Measurements from ENCODE around the gene RBM47. TPM values are rescaled to one million over a fixed set of nuclear protein-coding genes. Genes with fewer than 3 reads are reported as not detected.
"Not testable (repeated sequence)": the region's sequence is repeated elsewhere in the genome, so short reads cannot be mapped to it uniquely, and the experiment has no call there.

RBM47 gene
- total and polyA plus RNA-seq, 3 donors from 2014 or later, result 17.8 to 95.1 (median 51.7) TPM

DNA sequence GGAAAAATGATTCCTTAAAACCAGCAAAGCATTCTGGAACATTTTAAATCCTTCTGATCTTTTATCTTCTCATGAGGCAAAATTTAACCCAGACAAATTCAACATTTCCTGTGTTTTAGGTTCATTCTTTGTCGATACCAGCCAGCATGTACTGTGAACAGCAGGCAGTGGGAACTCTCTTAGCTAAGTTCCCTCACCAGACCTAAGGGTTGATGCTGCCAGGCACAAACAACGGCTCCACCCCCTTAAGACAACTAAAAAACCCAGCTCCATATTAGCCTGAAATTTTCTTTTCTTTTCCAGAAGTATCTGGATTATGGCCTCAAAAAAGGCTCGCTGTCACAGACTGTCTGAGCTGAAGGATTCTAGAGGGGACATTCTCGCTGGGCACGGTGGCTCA, 2.4 kb upstream of the RBM47 start:
- Histone ChIP-seq H3K9me3 (no peaks in the 10 kb centered on the region), H3K27ac (no peak overlapping the region), H3K27me3 (no peaks in the 10 kb centered on the region), H3K4me1 (no peaks in the 10 kb centered on the region), H3K36me3 (ENCODE audit: low read depth, missing control alignments) (no peaks in the 10 kb centered on the region), H3K4me3 (no peak overlapping the region)
- WGBS, 2 donors, result 83 to 86% methylated on average over 5 of the region's 5 CpGs
- no peak for TF ChIP-seq POLR2A (IDR thresholded peaks at IDR 0.05)
- TF ChIP-seq, protein P1, sequence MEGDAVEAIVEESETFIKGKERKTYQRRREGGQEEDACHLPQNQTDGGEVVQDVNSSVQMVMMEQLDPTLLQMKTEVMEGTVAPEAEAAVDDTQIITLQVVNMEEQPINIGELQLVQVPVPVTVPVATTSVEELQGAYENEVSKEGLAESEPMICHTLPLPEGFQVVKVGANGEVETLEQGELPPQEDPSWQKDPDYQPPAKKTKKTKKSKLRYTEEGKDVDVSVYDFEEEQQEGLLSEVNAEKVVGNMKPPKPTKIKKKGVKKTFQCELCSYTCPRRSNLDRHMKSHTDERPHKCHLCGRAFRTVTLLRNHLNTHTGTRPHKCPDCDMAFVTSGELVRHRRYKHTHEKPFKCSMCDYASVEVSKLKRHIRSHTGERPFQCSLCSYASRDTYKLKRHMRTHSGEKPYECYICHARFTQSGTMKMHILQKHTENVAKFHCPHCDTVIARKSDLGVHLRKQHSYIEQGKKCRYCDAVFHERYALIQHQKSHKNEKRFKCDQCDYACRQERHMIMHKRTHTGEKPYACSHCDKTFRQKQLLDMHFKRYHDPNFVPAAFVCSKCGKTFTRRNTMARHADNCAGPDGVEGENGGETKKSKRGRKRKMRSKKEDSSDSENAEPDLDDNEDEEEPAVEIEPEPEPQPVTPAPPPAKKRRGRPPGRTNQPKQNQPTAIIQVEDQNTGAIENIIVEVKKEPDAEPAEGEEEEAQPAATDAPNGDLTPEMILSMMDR (IDR thresholded peaks at IDR 0.05), result no peak
- intact Hi-C loops (cut with DNase I; ENCODE audit: low total_unique reads), result no loop called here
- no peak for DNase-seq

DNA sequence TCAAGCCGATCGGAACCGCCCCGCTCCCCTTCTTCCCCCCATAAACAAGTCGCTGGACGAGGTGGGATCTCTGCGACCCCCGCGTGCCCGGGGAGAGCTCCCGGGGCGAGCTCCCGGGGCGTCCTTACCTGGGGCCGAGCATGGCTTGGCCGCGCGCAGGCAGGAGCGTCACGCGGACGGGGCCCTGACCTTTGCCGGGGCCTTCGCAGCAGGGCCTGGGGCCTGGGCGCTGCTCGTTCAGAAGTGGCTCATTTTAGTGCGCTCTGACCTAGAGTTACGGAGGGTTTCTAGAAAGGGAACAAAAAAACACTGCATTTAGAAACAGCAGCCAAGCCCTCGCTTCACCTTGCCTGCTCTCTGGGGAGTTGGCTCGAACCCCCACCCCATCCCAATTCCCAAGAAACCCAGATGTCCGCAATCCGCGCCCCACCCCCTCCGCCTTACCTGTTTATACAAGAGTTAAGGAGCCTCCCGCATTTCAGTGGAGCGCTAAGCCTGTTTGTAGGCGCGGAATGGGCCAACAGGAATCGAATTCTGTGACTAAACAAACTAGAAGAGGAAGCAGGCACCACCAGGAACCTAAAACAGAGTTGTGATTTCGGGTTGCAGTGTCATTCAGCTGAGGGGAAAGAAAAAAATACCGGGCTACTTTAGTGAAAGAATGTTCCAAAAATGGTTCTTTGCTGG, 814 bp upstream of the RBM47 start:
- intact Hi-C loops (cut with DNase I; ENCODE audit: low total_unique reads), result no loop called here
- Histone ChIP-seq H3K27ac (peak overlapping the region; percentile 84 to 89), H3K4me3 (peak overlapping the region; percentile 62 to 76), H3K9me3 (no peaks in the 10 kb centered on the region), H3K4me1 (peaks cover 5% of the 10 kb centered on the region), H3K36me3 (ENCODE audit: low read depth, missing control alignments) (no peaks in the 10 kb centered on the region), H3K27me3 (no peaks in the 10 kb centered on the region)
- TF ChIP-seq, protein P1 (IDR thresholded peaks at IDR 0.05), result no peak
- no peak for TF ChIP-seq POLR2A (IDR thresholded peaks at IDR 0.05)
- 58% methylated on average over 32 to 41 of the region's 41 CpGs for WGBS, 2 donors
- DNase-seq, result peak; percentile 73

DNA sequence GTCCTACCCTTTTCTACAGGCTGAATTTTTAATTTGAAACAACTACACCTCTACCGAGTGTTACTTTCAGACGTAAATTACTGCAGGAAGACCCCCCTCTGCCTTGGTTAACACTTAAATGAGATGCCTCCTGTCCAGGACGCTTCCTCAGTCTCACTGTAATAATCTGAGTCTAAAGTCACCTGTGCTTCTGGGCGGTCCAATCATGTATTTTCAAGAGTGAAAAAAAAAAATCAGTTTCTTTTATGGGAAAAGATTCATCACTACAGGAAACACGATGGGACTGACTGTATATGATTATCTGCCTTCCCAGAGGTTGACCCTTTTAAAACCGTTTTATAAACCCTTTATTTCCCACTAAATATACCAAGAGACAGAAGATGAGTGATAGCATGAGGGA, 776 bp downstream of the RBM47 start:
- no peaks in the 10 kb centered on the region for H3K27me3 ChIP-seq
- H3K4me3 ChIP-seq, result peak overlapping the region; percentile 62 to 76
- intact Hi-C loops (cut with DNase I; ENCODE audit: low total_unique reads), result no loop called here
- H3K4me1 ChIP-seq, result peaks cover 11% of the 10 kb centered on the region
- H3K36me3 ChIP-seq (ENCODE audit: low read depth, missing control alignments), result no peaks in the 10 kb centered on the region
- no peak for DNase-seq
- no peaks in the 10 kb centered on the region for H3K9me3 ChIP-seq
- TF ChIP-seq POLR2A (IDR thresholded peaks at IDR 0.05), result no peak
- WGBS, 2 donors, result 24 to 25% methylated on average over 6 of the region's 6 CpGs
- peak overlapping the region; percentile 84 to 89 for H3K27ac ChIP-seq

DNA sequence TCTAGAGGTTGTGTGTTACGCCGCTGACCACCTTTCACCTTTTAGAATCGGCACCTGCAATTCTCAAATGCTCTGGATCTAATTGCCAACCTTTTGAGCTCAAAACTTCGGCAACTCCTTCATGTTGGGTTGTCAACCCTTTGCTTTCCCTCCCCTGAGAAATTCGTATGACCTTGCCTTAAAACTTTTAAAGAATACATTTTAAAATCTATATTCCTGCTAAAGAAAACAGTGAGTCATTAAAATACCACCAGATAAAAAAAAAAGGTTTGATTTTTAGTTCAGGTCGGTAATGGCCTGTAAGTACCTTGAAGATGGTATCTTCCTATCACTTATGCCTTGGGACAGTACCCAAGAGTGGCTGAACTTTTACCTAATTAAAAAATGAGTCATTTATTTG, 1.3 kb downstream of the RBM47 start:
- TF ChIP-seq, protein P1 (IDR thresholded peaks at IDR 0.05), result peak in 1 of 3 experiments; percentile 8
- peak overlapping the region in 1 of 2 donors; percentile 76 for H3K4me3 ChIP-seq
- H3K9me3 ChIP-seq; DNase-seq; H3K27me3 ChIP-seq; intact Hi-C loops (cut with DNase I; ENCODE audit: low total_unique reads); H3K36me3 ChIP-seq (ENCODE audit: low read depth, missing control alignments): not testable (repeated sequence)
- 33 to 51% methylated on average over 6 of the region's 6 CpGs for WGBS, 2 donors
- peaks cover 11% of the 10 kb centered on the region for H3K4me1 ChIP-seq
- peak overlapping the region; percentile 50 to 62 for H3K27ac ChIP-seq

DNA sequence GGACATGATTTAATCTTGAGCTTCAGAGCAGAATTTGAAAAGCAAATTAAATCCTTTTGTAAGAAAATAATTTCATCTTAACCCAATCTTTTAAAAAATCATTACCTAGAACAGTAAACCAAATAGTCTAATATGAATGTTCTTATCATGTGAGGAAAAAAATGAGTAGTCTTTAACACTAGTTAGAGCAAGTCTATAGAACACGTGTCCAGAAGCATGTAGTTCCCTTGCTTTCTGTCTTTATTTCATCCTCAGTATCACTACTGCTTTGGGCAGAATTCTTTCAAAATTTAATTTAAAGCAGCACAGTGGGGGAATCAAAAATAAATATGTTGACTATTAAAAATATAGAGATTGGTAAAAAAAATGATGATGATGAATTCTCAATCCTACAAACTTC, 2.1 kb downstream of the RBM47 start:
- Histone ChIP-seq H3K9me3 (no peaks in the 10 kb centered on the region), H3K4me1 (peaks cover 11% of the 10 kb centered on the region), H3K36me3 (ENCODE audit: low read depth, missing control alignments) (no peaks in the 10 kb centered on the region), H3K27me3 (no peaks in the 10 kb centered on the region), H3K4me3 (peak overlapping the region in 1 of 2 donors; percentile 76), H3K27ac (peak overlapping the region in 1 of 2 donors; percentile 62)
- no peak for DNase-seq
- WGBS, 2 donors, result 66 to 77% methylated on average over 1 of the region's 1 CpG
- intact Hi-C loops (cut with DNase I; ENCODE audit: low total_unique reads), result no loop called here
- TF ChIP-seq, protein P1 (IDR thresholded peaks at IDR 0.05), result no peak
- no peak for TF ChIP-seq POLR2A (IDR thresholded peaks at IDR 0.05)
